ENCODE results near the gene HNRNPA2B1.

HNRNPA2B1 gene

GRCh38 chr7:26200444-26201246 lies at the start of gene HNRNPA2B1:
TSS of gene HNRNPA2B1 (minus strand) at chr7:26200746. CDS start at chr7:26200577, 169 bp downstream.
- peak; percentile 93 to 96 for DNase-seq (ENCODE audit: low read depth in 2 of 2)

- no peak for DNase-seq (ENCODE audit: low read depth in 2 of 2)
Observed at GRCh38 chr7:26250239-26250638, 49.7 kb upstream of the HNRNPA2B1 start.

- DNase-seq (ENCODE audit: low read depth in 2 of 2), result no peak
Observed at GRCh38 chr7:26245150-26245549, 44.6 kb upstream of the HNRNPA2B1 start.

- no peak for DNase-seq (ENCODE audit: low read depth in 2 of 2)
Observed at GRCh38 chr7:26238032-26238431, 37.5 kb upstream of the HNRNPA2B1 start.

- no peak for DNase-seq (ENCODE audit: low read depth in 2 of 2)
Observed at GRCh38 chr7:26237035-26237807, 36.7 kb upstream of the HNRNPA2B1 start.

GRCh38 chr7:26233902-26234511 lies 33.5 kb upstream of the HNRNPA2B1 start:
- DNase-seq (ENCODE audit: low read depth in 2 of 2), result no peak

- DNase-seq (ENCODE audit: low read depth in 2 of 2), result no peak
Observed at GRCh38 chr7:26227987-26228386, 27.4 kb upstream of the HNRNPA2B1 start.

- no peak for DNase-seq (ENCODE audit: low read depth in 2 of 2)
Observed at GRCh38 chr7:26224359-26224758, 23.8 kb upstream of the HNRNPA2B1 start.

GRCh38 chr7:26216049-26216448 lies 15.5 kb upstream of the HNRNPA2B1 start:
- DNase-seq (ENCODE audit: low read depth in 2 of 2), result no peak

GRCh38 chr7:26213807-26214515 lies 13.4 kb upstream of the HNRNPA2B1 start:
- no peak for DNase-seq (ENCODE audit: low read depth in 2 of 2)

- no peak for DNase-seq (ENCODE audit: low read depth in 2 of 2)
Observed at GRCh38 chr7:26212921-26213718, 12.6 kb upstream of the HNRNPA2B1 start.

- DNase-seq (ENCODE audit: low read depth in 2 of 2), result no peak
Observed at GRCh38 chr7:26208040-26208439, 7.5 kb upstream of the HNRNPA2B1 start.

GRCh38 chr7:26203016-26203415 lies 2.5 kb upstream of the HNRNPA2B1 start:
- no peak for DNase-seq (ENCODE audit: low read depth in 2 of 2)

GRCh38 chr7:26202019-26202990 lies 1.8 kb upstream of the HNRNPA2B1 start:
- peak in 1 of 2 donors; percentile 40 for DNase-seq (ENCODE audit: low read depth in 2 of 2)

- DNase-seq (ENCODE audit: low read depth in 2 of 2), result peak; percentile 74 to 77
Observed at GRCh38 chr7:26201247-26202018, 887 bp upstream of the HNRNPA2B1 start, which contains the start of gene CBX3. TSS of gene CBX3 (plus strand) at chr7:26201745. CDS start at chr7:26202999, 1,254 bp downstream.

GRCh38 chr7:26200038-26200443 lies 505 bp downstream of the HNRNPA2B1 start:
- peak; percentile 48 to 59 for DNase-seq (ENCODE audit: low read depth in 2 of 2)

- DNase-seq (ENCODE audit: low read depth in 2 of 2), result peak; percentile 30 to 51
Observed at GRCh38 chr7:26199301-26200037, 1.1 kb downstream of the HNRNPA2B1 start.

- DNase-seq (ENCODE audit: low read depth in 2 of 2), result no peak
Observed at GRCh38 chr7:26198781-26199169, 1.8 kb downstream of the HNRNPA2B1 start.

Measured in stimulated activated CD8-positive, alpha-beta memory T cell treated with anti-CD3 and anti-CD28 coated beads, Interleukin-15, amount 100 ng/mL, for 4 hours (primary cell).